Measurements from ENCODE around the gene RAD54L. TPM values are rescaled to one million over a fixed set of nuclear protein-coding genes. Genes with fewer than 3 reads are reported as not detected.

Gene RAD54L
- total and polyA plus RNA-seq, 4 donors: 0.08 to 8.8 (median 0.51) TPM

- no peak overlapping the region for H3K4me3 ChIP-seq (ENCODE audit: low read depth in 1 of 3, low read length in 3 of 3)
- peaks cover 10 to 35% (median 23%) of the 10 kb centered on the region in 4 donors for H3K36me3 ChIP-seq (ENCODE audit: control insufficient read depth in 4 of 4, insufficient read depth in 3 of 4, low read depth in 1 of 4, low read length in 3 of 4)
- TF ChIP-seq NR2F2 (IDR thresholded peaks at IDR 0.05) (no peak), HNF4A (conservative IDR thresholded peaks at IDR 0.05) (no peak), TAF1 (conservative IDR thresholded peaks at IDR 0.05) (no peak), HNF4G (IDR thresholded peaks at IDR 0.05) (no peak), FOXA1 (IDR thresholded peaks at IDR 0.05) (no peak), YY1 (IDR thresholded peaks at IDR 0.05) (no peak)
- H3K27me3 ChIP-seq (ENCODE audit: control insufficient read depth in 4 of 4, insufficient read depth in 4 of 4, low read length in 3 of 4): no peaks in the 10 kb centered on the region
- DNase-seq (ENCODE audit: low spot score): no peak
- H3K9ac ChIP-seq (ENCODE audit: low read depth in 1 of 2, low read length in 2 of 2): no peak overlapping the region
- H3K4me1 ChIP-seq (ENCODE audit: control insufficient read depth in 4 of 4, insufficient read depth in 4 of 4, low read length in 3 of 4): peaks cover 0 to 2% (median 1%) of the 10 kb centered on the region in 4 donors
- WGBS: 95% methylated on average over 2 of the region's 2 CpGs
- H3K27ac ChIP-seq (ENCODE audit: low read depth in 1 of 2, low read length in 2 of 2): no peak overlapping the region
- H3K9me3 ChIP-seq (ENCODE audit: control insufficient read depth in 4 of 4, low read length in 3 of 4): no peaks in the 10 kb centered on the region
Observed at GRCh38 chr1:46295306-46295705, 47.7 kb downstream of the RAD54L start.

DNA sequence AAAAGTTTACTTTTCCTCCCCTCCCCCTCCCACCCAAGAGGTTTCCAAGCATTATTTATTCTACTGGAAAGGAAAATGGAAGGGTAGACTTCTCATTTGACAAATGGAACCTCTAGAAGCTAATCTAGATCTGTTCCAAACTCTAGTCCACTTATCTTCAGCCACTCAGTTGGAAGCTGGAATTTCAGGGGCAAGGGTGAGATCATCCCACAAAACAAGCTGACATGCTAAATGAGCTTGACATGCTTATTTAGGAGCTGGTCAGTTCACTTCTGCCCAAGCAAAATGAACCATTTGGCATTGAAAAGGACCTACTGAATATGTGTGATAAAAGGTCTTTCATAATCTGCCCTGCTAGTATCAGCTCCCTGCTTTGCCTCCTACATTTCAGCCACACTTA is 50.8 kb downstream of the RAD54L start:
- peaks cover 2 to 17% (median 13%) of the 10 kb centered on the region in 4 donors for H3K4me1 ChIP-seq (ENCODE audit: control insufficient read depth in 4 of 4, insufficient read depth in 4 of 4, low read length in 3 of 4)
- H3K36me3 ChIP-seq (ENCODE audit: control insufficient read depth in 4 of 4, insufficient read depth in 3 of 4, low read depth in 1 of 4, low read length in 3 of 4): peaks cover 10 to 35% (median 22%) of the 10 kb centered on the region in 4 donors
- H3K4me3 ChIP-seq (ENCODE audit: low read depth in 1 of 3, low read length in 3 of 3): no peak overlapping the region
- no peak overlapping the region for H3K27ac ChIP-seq (ENCODE audit: low read depth in 1 of 2, low read length in 2 of 2)
- DNase-seq (ENCODE audit: low spot score): no peak
- H3K9ac ChIP-seq (ENCODE audit: low read depth in 1 of 2, low read length in 2 of 2): no peak overlapping the region
- no peaks in the 10 kb centered on the region for H3K27me3 ChIP-seq (ENCODE audit: control insufficient read depth in 4 of 4, insufficient read depth in 4 of 4, low read length in 3 of 4)
- TF ChIP-seq FOXA2 (IDR thresholded peaks at IDR 0.05) (no peak), HNF4A (conservative IDR thresholded peaks at IDR 0.05) (no peak), YY1 (IDR thresholded peaks at IDR 0.05) (no peak), HNF4G (IDR thresholded peaks at IDR 0.05) (no peak), SP1 (IDR thresholded peaks at IDR 0.05) (no peak), NR2F2 (IDR thresholded peaks at IDR 0.05) (no peak), ATF3 (IDR thresholded peaks at IDR 0.05) (no peak), TAF1 (conservative IDR thresholded peaks at IDR 0.05) (no peak), RXRA (IDR thresholded peaks at IDR 0.05) (no peak), RAD21 (IDR thresholded peaks at IDR 0.05) (no peak), JUND (IDR thresholded peaks at IDR 0.05) (no peak), GABPA (IDR thresholded peaks at IDR 0.05 in 1 of 2, conservative IDR thresholded peaks at IDR 0.05 in 1 of 2) (no peak)
- TF ChIP-seq, protein P1, sequence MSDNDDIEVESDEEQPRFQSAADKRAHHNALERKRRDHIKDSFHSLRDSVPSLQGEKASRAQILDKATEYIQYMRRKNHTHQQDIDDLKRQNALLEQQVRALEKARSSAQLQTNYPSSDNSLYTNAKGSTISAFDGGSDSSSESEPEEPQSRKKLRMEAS (IDR thresholded peaks at IDR 0.05): no peak
- H3K9me3 ChIP-seq (ENCODE audit: control insufficient read depth in 4 of 4, low read length in 3 of 4): no peaks in the 10 kb centered on the region

- H3K36me3 ChIP-seq (ENCODE audit: control insufficient read depth in 4 of 4, insufficient read depth in 3 of 4, low read depth in 1 of 4, low read length in 3 of 4): peaks cover 6 to 20% (median 16%) of the 10 kb centered on the region in 4 donors
- peaks cover 6 to 26% (median 19%) of the 10 kb centered on the region in 4 donors for H3K4me1 ChIP-seq (ENCODE audit: control insufficient read depth in 4 of 4, insufficient read depth in 4 of 4, low read length in 3 of 4)
- H3K9me3 ChIP-seq (ENCODE audit: control insufficient read depth in 4 of 4, low read length in 3 of 4): no peaks in the 10 kb centered on the region
- DNase-seq (ENCODE audit: low spot score): no peak
- H3K27ac ChIP-seq (ENCODE audit: low read depth in 1 of 2, low read length in 2 of 2): peak overlapping the region; percentile 95 to 96
- H3K9ac ChIP-seq (ENCODE audit: low read depth in 1 of 2, low read length in 2 of 2): peak overlapping the region; percentile 29 to 91
- WGBS: 57% methylated on average over 6 of the region's 6 CpGs
- peak overlapping the region; percentile 72 to 95 (median 88) for H3K4me3 ChIP-seq (ENCODE audit: low read depth in 1 of 3, low read length in 3 of 3)
- H3K27me3 ChIP-seq (ENCODE audit: control insufficient read depth in 4 of 4, insufficient read depth in 4 of 4, low read length in 3 of 4): no peaks in the 10 kb centered on the region
- TF ChIP-seq SP1 (IDR thresholded peaks at IDR 0.05): no peak
- TF ChIP-seq YY1 (IDR thresholded peaks at IDR 0.05): no peak
- TF ChIP-seq ATF3 (IDR thresholded peaks at IDR 0.05): no peak
- no peak for TF ChIP-seq EGR1 (IDR thresholded peaks at IDR 0.05; ENCODE audit: low read depth in 2 of 2)
- TF ChIP-seq REST (IDR thresholded peaks at IDR 0.05): no peak
- TF ChIP-seq RAD21 (IDR thresholded peaks at IDR 0.05): no peak
- TF ChIP-seq TAF1 (conservative IDR thresholded peaks at IDR 0.05): no peak
- TF ChIP-seq, protein P1 (IDR thresholded peaks at IDR 0.05): no peak
- no peak for TF ChIP-seq JUND (IDR thresholded peaks at IDR 0.05)
- TF ChIP-seq ZBTB33 (IDR thresholded peaks at IDR 0.05): no peak
- TF ChIP-seq HNF4A (conservative IDR thresholded peaks at IDR 0.05): no peak
- TF ChIP-seq, protein P2, sequence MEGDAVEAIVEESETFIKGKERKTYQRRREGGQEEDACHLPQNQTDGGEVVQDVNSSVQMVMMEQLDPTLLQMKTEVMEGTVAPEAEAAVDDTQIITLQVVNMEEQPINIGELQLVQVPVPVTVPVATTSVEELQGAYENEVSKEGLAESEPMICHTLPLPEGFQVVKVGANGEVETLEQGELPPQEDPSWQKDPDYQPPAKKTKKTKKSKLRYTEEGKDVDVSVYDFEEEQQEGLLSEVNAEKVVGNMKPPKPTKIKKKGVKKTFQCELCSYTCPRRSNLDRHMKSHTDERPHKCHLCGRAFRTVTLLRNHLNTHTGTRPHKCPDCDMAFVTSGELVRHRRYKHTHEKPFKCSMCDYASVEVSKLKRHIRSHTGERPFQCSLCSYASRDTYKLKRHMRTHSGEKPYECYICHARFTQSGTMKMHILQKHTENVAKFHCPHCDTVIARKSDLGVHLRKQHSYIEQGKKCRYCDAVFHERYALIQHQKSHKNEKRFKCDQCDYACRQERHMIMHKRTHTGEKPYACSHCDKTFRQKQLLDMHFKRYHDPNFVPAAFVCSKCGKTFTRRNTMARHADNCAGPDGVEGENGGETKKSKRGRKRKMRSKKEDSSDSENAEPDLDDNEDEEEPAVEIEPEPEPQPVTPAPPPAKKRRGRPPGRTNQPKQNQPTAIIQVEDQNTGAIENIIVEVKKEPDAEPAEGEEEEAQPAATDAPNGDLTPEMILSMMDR (IDR thresholded peaks at IDR 0.05; ENCODE audit: low read depth, low read length, missing input control): no peak
- no peak for TF ChIP-seq RXRA (IDR thresholded peaks at IDR 0.05)
- no peak for TF ChIP-seq NR2F2 (IDR thresholded peaks at IDR 0.05)
Observed at GRCh38 chr1:46300673-46301405, 53.3 kb downstream of the RAD54L start.
